K562 (cell line): ENCODE data around the gene TRIP6. TPM values are rescaled to one million over a fixed set of nuclear protein-coding genes. Genes with fewer than 3 reads are reported as not detected.

Source experiments
- ARHGAP35 ChIP-seq: fragments of 450-650 bp; IDR thresholded peaks from 2 replicates; pipeline ENCODE4 v1.6.1; 2018; ENCODE audit not compliant: partially characterized antibody
- BDP1 ChIP-seq: IDR thresholded peaks from 3 replicates; pipeline ENCODE4 v1.6.1; 2011; ENCODE audit not compliant: insufficient read length, insufficient read depth
- CCNT2 ChIP-seq: IDR thresholded peaks from 2 replicates; pipeline ENCODE4 v1.6.1; 2011; ENCODE audit warnings: borderline replicate concordance, low read depth, mild to moderate bottlenecking, moderate library complexity, mixed read lengths, low read length; ENCODE audit not compliant: insufficient read length; ENCODE audit errors: extremely low read depth
- FOXM1 ChIP-seq, 2 experiments: fragments of 450-650 bp in 1 of 2; sonication (generic) in 1 of 2; formaldehyde crosslinking in 1 of 2; IDR thresholded peaks; 2 replicates each; pipeline versions ENCODE4 v1.6.1 to v1.9.0; 2017 to 2022; ENCODE audit warnings: low read depth in 2 of 2, mild to moderate bottlenecking in 2 of 2, missing genetic modification reagents in 1 of 2, moderate library complexity in 1 of 2
- NCOR1 ChIP-seq: fragments of 450-650 bp; IDR thresholded peaks from 2 replicates; pipeline ENCODE4 v1.6.1; 2016; ENCODE audit warnings: mild to moderate bottlenecking, moderate library complexity
- POLR2A ChIP-seq: fragments of 450-650 bp; conservative IDR thresholded peaks from 2 replicates; pipeline ENCODE4 v1.6.1; 2016
- PPARD ChIP-seq: fragments of 250-450 bp; sonication (Bioruptor Pico); IDR thresholded peaks from 2 replicates; pipeline ENCODE4 v1.8.0; 2022; ENCODE audit warnings: inconsistent platforms, mild to moderate bottlenecking, moderate library complexity
- RFX1 ChIP-seq: fragments of 450-650 bp; IDR thresholded peaks from 2 replicates; pipeline ENCODE4 v1.6.1; 2016; ENCODE audit warnings: mild to moderate bottlenecking, moderate library complexity
- RUNX1 ChIP-seq: sonication (generic); IDR thresholded peaks from 2 replicates; pipeline ENCODE4 v1.6.1; 2016; ENCODE audit warnings: antibody characterized with exemption, low read depth
- SIN3A ChIP-seq, 2 experiments: fragments of 150-350 bp in 1 of 2; IDR thresholded peaks; 2 replicates each; pipeline ENCODE4 v1.6.1; 2011 to 2016; ENCODE audit warnings: borderline replicate concordance in 2 of 2, low read depth in 2 of 2, low read length in 2 of 2, mild to moderate bottlenecking in 2 of 2, moderate library complexity in 2 of 2; ENCODE audit not compliant: control insufficient read depth in 1 of 2
- SREBF1 ChIP-seq: fragments of 150-350 bp; IDR thresholded peaks from 2 replicates; pipeline ENCODE4 v1.6.1; 2014; ENCODE audit warnings: antibody characterized with exemption, low read depth, low read length, borderline replicate concordance
- TAF1 ChIP-seq: IDR thresholded peaks from 2 replicates; pipeline ENCODE4 v1.6.1; 2011; ENCODE audit warnings: mild to moderate bottlenecking, low read length, moderate library complexity; ENCODE audit not compliant: insufficient read depth, control insufficient read depth, severe bottlenecking; ENCODE audit errors: extremely low read depth
- ZNF24 ChIP-seq: fragments of 450-650 bp; IDR thresholded peaks from 2 replicates; pipeline ENCODE4 v1.6.1; 2016
- ZNF316 ChIP-seq: fragments of 450-650 bp; IDR thresholded peaks from 2 replicates; pipeline ENCODE4 v1.6.1; 2016
- ZNF584 ChIP-seq: fragments of 200-800 bp; sonication (Bioruptor generic); IDR thresholded peaks from 2 replicates; pipeline ENCODE4 v1.6.1; 2016; ENCODE audit warnings: low read depth, mild to moderate bottlenecking, missing genetic modification characterization, missing compliant biosample characterization
- polyA plus RNA-seq, 8 experiments: library from polyadenylated mRNA; depleted of rRNA in 4 of 8; stranded (reverse) in 5 of 8; unstranded in 3 of 8; fragments of >200 nt; fragmentation: Nextera tagmentation in 2 of 8; fragmentation: Illumina TruSeq in 1 of 8; extraction: Ambion mirVana in 2 of 8; extraction: Trizol in 1 of 8; gene quantifications; 2 replicates each; pipeline versions ENCODE4 v1.2.1 to v1.2.3, GENCODE V29; 2011 to 2014; ENCODE audit warnings: inconsistent platforms in 1 of 8, missing spikeins in 1 of 8
- total RNA-seq, 7 experiments: library from RNA; depleted of rRNA in 6 of 7; stranded (reverse); fragments of >200 nt in 6 of 7; fragmentation: Illumina TruSeq in 2 of 7; extraction: Trizol in 2 of 7; gene quantifications; 2 replicates each; pipeline versions ENCODE4 v1.2.1 to v1.2.3, GENCODE V29; 2011 to 2021; ENCODE audit warnings: low replicate concordance in 1 of 7
- TF ChIP-seq, protein P1 (sequence below): fragments of 250-450 bp; sonication (Bioruptor Pico); IDR thresholded peaks from 2 replicates; pipeline ENCODE4 v1.5.0; 2020; ENCODE audit warnings: mild to moderate bottlenecking, borderline replicate concordance

Gene TRIP6
- total and polyA plus RNA-seq, 9 of the 15 experiments (the other 6 are each of a cell fraction or from before 2014, with no cell fraction given), result 5.9 to 141 (median 54.0) TPM

- TF ChIP-seq, protein P1, sequence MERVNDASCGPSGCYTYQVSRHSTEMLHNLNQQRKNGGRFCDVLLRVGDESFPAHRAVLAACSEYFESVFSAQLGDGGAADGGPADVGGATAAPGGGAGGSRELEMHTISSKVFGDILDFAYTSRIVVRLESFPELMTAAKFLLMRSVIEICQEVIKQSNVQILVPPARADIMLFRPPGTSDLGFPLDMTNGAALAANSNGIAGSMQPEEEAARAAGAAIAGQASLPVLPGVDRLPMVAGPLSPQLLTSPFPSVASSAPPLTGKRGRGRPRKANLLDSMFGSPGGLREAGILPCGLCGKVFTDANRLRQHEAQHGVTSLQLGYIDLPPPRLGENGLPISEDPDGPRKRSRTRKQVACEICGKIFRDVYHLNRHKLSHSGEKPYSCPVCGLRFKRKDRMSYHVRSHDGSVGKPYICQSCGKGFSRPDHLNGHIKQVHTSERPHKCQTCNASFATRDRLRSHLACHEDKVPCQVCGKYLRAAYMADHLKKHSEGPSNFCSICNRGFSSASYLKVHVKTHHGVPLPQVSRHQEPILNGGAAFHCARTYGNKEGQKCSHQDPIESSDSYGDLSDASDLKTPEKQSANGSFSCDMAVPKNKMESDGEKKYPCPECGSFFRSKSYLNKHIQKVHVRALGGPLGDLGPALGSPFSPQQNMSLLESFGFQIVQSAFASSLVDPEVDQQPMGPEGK, result peak; percentile 82; the same call in 1 of the 2 replicates
- TF ChIP-seq RUNX1 (no peak), NCOR1 (no peak; the same call in 1 of the 2 replicates), ZNF316 (peak; percentile 84), SIN3A (IDR thresholded peaks at IDR 0.05; ENCODE audit: borderline replicate concordance in 2 of 2, control insufficient read depth in 1 of 2, low read depth in 2 of 2, low read length in 2 of 2) (peak in 1 of 2 experiments; percentile 75; a peak in 2 of 4 replicates), RFX1 (no peak), PPARD (CRISPR knock-in tag) (no peak), CCNT2 (peak; percentile 72), FOXM1 (IDR thresholded peaks at IDR 0.05; ENCODE audit: low read depth) (peak; percentile 89), FOXM1 (CRISPR knock-in tag; IDR thresholded peaks at IDR 0.05; ENCODE audit: low read depth) (no peak), ZNF24 (no peak), POLR2A (peak; percentile 98), BDP1 (no peak), ARHGAP35 (peak; percentile 91), TAF1 (peak; percentile 95), ZNF584 (CRISPR knock-in tag) (peak; percentile 84), SREBF1 (no peak)
Measured at GRCh38 chr7:100874577-100875355, 7.6 kb downstream of the TRIP6 start, which contains the start of gene SRRT (continued).
